Calu3 (cell line): Measurements from ENCODE around the gene TENM3. TPM values are rescaled to one million over a fixed set of nuclear protein-coding genes. Genes with fewer than 3 reads are reported as not detected.

ENCODE experiments used
- BruUV-seq: library from RNA; stranded (reverse); fragments of 400-500 nt; replicated peaks from 2 replicates; lab custom pipeline; 2021; lab: Mats Ljungman, UMichigan
- CTCF ChIA-PET: fragments of 300-600 bp; sonication (Branson Sonifier 250); formaldehyde crosslinking; loops from one replicate; lab custom pipeline; 2022; ENCODE audit warnings: antibody characterized with exemption; lab: Charles Lee
- DNase-seq: peaks from one replicate; pipeline ENCODE4 v3.0.0; 2022
- H3K27ac Mint-ChIP-seq: one replicate; pipeline ENCODE4 v1.8.0; 2022; ENCODE audit warnings: mixed read lengths; ENCODE audit not compliant: unreplicated experiment
- H3K27me3 Mint-ChIP-seq: one replicate; pipeline ENCODE4 v1.8.0; 2022; ENCODE audit warnings: mixed read lengths; ENCODE audit not compliant: unreplicated experiment
- H3K36me3 Mint-ChIP-seq: one replicate; pipeline ENCODE4 v1.8.0; 2022; ENCODE audit warnings: mild to moderate bottlenecking, moderate library complexity, mixed read lengths; ENCODE audit not compliant: insufficient read depth, unreplicated experiment
- H3K4me1 Mint-ChIP-seq: one replicate; pipeline ENCODE4 v1.8.0; 2022; ENCODE audit warnings: mild to moderate bottlenecking, low read depth, mixed read lengths; ENCODE audit not compliant: unreplicated experiment
- H3K4me3 Mint-ChIP-seq: one replicate; pipeline ENCODE4 v1.8.0; 2022; ENCODE audit warnings: mild to moderate bottlenecking, low read depth, moderate library complexity, mixed read lengths; ENCODE audit not compliant: unreplicated experiment
- H3K9me3 Mint-ChIP-seq: one replicate; pipeline ENCODE4 v1.8.0; 2022; ENCODE audit warnings: low read depth, mixed read lengths; ENCODE audit not compliant: unreplicated experiment
- intact Hi-C: fragments of 100-400 bp; cut with micrococcal nuclease; formaldehyde crosslinking; loops from one replicate; pipeline ENCODE4 v1.10.0; 2022; ENCODE audit not compliant: unreplicated experiment
- total RNA-seq: library from RNA; stranded (reverse); gene quantifications from 2 replicates; pipeline ENCODE4 v1.2.3, GENCODE V29; 2022
- TF ChIP-seq, protein P1 (sequence below): fragments of 200-600 bp; IDR thresholded peaks from one replicate; pipeline ENCODE4 v1.8.0; 2022; ENCODE audit warnings: antibody characterized with exemption; ENCODE audit not compliant: unreplicated experiment

The TENM3 gene
- total RNA-seq, 1 experiment from 2014 or later = 5.9 TPM

DNA sequence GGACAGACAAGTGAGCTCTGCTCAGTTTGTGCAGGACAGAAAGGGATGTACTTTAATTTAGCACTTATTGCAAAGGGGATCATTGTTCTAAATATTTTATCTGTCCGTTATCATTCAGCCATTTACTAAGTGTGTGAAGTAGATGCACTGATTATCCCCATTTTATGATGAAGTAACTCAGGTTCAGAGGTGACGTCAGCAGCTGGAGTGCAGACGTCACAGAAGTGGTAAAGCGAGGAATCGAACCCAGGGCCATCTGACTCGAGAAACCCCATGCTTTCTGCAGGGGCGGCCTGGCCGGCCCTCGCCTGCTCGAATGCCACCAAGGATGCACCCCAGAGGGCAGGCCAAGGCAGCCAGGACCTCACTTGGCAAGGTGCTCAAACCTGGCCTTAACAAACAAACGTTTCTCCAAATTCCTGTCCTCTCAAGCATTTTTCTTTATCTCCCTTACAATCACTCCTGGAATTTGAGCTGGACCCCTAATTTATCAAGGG is 599.0 kb downstream of the TENM3 start:
- intact Hi-C loops = no loop called here
- Mint-ChIP-seq H3K36me3 (peaks cover 5% of the 10 kb centered on the region), H3K9me3 (no peaks in the 10 kb centered on the region), H3K4me1 (no peaks in the 10 kb centered on the region), H3K27me3 (peaks cover 54% of the 10 kb centered on the region), H3K27ac (no peak overlapping the region), H3K4me3 (no peak overlapping the region)
- CTCF ChIA-PET = no interaction called here
- BruUV-seq = no TSS peak
- DNase-seq = no peak
- TF ChIP-seq, protein P1, sequence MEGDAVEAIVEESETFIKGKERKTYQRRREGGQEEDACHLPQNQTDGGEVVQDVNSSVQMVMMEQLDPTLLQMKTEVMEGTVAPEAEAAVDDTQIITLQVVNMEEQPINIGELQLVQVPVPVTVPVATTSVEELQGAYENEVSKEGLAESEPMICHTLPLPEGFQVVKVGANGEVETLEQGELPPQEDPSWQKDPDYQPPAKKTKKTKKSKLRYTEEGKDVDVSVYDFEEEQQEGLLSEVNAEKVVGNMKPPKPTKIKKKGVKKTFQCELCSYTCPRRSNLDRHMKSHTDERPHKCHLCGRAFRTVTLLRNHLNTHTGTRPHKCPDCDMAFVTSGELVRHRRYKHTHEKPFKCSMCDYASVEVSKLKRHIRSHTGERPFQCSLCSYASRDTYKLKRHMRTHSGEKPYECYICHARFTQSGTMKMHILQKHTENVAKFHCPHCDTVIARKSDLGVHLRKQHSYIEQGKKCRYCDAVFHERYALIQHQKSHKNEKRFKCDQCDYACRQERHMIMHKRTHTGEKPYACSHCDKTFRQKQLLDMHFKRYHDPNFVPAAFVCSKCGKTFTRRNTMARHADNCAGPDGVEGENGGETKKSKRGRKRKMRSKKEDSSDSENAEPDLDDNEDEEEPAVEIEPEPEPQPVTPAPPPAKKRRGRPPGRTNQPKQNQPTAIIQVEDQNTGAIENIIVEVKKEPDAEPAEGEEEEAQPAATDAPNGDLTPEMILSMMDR = no peak

DNA sequence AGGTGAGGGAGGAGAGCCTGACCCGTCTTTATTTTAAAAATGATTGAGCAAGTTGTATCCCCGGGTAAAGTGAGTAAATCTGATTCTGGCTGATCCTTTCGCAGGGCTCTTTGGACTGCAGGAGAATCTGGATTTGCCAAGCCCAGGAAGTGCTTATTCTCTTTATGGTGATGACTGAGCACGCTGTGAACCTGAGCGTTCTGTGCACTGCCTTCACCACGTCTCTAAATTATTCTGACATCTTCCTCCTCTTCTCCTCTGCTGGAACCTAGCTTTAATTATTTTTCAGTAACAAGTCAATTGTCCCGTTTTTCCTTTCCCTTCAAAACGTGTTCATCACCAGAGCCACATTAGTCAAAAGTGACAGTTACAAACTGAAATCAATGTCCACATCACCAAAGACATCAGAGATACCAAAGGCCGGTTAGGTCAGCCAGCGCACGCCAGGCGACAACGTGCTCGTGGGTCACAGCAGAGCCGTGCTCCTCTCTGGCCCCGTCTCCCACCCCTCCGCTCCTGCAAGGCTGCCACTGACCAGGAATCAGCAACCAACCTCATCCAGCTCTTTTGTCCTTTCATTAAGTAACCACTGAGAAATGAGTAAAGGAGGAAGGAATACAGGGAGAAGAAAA is 599.7 kb downstream of the TENM3 start:
- DNase-seq = no peak
- Mint-ChIP-seq H3K4me3 (no peak overlapping the region), H3K9me3 (no peaks in the 10 kb centered on the region), H3K27me3 (peaks cover 51% of the 10 kb centered on the region), H3K4me1 (no peaks in the 10 kb centered on the region), H3K36me3 (peaks cover 5% of the 10 kb centered on the region), H3K27ac (no peak overlapping the region)
- intact Hi-C loops = no loop called here
- BruUV-seq = no TSS peak
- CTCF ChIA-PET = no interaction called here
- TF ChIP-seq, protein P1 = no peak

DNA sequence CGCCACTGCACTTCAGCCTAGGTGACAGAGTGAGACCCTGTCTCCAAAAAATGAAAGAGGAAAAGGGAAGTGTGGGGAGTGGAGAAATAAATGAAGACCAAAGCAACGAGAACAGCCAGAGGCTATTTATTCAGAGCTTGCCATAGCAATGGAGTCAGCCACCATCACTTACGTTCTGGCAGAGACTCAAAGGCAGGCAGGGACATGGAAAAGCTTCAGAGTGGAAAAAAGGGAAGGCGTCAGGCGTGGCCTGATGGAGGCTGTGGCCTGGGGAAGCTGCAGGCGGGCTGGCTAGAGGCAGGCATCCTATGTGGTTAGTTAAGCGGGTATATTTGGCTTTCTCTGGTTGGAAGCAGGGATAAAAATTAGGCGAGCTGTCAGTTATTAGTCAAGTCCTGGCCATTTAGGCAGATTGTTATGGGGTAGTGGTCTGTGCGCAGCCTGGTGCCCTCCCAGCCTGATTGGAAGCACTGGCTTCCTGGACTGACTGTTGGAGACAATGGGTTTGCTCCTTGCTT is 600.7 kb downstream of the TENM3 start:
- no peak overlapping the region for H3K4me3 Mint-ChIP-seq
- peaks cover 5% of the 10 kb centered on the region for H3K36me3 Mint-ChIP-seq
- H3K27ac Mint-ChIP-seq = no peak overlapping the region
- peaks cover 47% of the 10 kb centered on the region for H3K27me3 Mint-ChIP-seq
- BruUV-seq = no TSS peak
- TF ChIP-seq, protein P1 = no peak
- intact Hi-C loops = no loop called here
- H3K9me3 Mint-ChIP-seq = no peaks in the 10 kb centered on the region
- H3K4me1 Mint-ChIP-seq = no peaks in the 10 kb centered on the region
- CTCF ChIA-PET = no interaction called here
- DNase-seq = no peak

DNA sequence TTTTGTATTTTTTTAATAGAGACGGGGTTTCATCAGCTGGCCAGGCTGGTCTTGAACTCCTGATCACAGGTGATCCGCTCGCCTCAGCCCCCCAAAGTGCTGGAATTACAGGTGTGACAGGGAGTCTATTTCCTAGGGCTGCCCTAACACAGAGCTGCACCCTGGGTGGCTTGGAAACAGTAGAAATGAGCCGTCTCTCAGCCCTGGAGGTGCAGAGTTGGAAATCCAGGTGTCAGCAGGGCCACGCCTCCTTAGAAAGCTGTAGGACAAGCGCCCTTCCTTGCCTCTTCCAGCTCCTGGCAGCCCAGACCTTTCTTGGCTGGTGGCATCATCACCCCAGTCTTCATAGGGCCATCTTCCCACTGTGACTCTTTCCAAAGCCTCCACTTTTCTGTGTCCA is 602.4 kb downstream of the TENM3 start:
- CTCF ChIA-PET = no interaction called here
- no TSS peak for BruUV-seq
- Mint-ChIP-seq H3K9me3 (no peaks in the 10 kb centered on the region), H3K4me3 (no peak overlapping the region), H3K4me1 (no peaks in the 10 kb centered on the region), H3K27me3 (peaks cover 47% of the 10 kb centered on the region), H3K36me3 (peaks cover 5% of the 10 kb centered on the region), H3K27ac (no peak overlapping the region)
- DNase-seq = no peak
- intact Hi-C loops = no loop called here
- TF ChIP-seq, protein P1 = no peak
